ENCODE results near the gene DNAH10.

- TF ChIP-seq ZC3H10 (CRISPR knock-in tag; IDR thresholded peaks at IDR 0.05) (no peak), ZFP30 (CRISPR knock-in tag; IDR thresholded peaks at IDR 0.05) (no peak), PATZ1 (CRISPR knock-in tag; IDR thresholded peaks at IDR 0.05; ENCODE audit: borderline replicate concordance) (no peak), ARNTL (CRISPR knock-in tag; IDR thresholded peaks at IDR 0.05; ENCODE audit: borderline replicate concordance, low read depth) (no peak), ZNF8 (CRISPR knock-in tag; IDR thresholded peaks at IDR 0.05) (no peak), ZNF565 (CRISPR knock-in tag; conservative IDR thresholded peaks at IDR 0.05; ENCODE audit: low read depth) (no peak), TCF4 (CRISPR knock-in tag; IDR thresholded peaks at IDR 0.05; ENCODE audit: borderline replicate concordance) (no peak)
Measured at GRCh38 chr12:123828854-123829547, 66.9 kb downstream of the DNAH10 start.
